ENCODE measurements around the gene NEURL4. TPM values are rescaled to one million over a fixed set of nuclear protein-coding genes. Genes with fewer than 3 reads are reported as not detected.

Gene NEURL4
- total and polyA plus RNA-seq, 2 donors (not counting 3 experiments of a cell fraction or from before 2014, with no cell fraction given), result 32.0 to 44.9 TPM

DNA sequence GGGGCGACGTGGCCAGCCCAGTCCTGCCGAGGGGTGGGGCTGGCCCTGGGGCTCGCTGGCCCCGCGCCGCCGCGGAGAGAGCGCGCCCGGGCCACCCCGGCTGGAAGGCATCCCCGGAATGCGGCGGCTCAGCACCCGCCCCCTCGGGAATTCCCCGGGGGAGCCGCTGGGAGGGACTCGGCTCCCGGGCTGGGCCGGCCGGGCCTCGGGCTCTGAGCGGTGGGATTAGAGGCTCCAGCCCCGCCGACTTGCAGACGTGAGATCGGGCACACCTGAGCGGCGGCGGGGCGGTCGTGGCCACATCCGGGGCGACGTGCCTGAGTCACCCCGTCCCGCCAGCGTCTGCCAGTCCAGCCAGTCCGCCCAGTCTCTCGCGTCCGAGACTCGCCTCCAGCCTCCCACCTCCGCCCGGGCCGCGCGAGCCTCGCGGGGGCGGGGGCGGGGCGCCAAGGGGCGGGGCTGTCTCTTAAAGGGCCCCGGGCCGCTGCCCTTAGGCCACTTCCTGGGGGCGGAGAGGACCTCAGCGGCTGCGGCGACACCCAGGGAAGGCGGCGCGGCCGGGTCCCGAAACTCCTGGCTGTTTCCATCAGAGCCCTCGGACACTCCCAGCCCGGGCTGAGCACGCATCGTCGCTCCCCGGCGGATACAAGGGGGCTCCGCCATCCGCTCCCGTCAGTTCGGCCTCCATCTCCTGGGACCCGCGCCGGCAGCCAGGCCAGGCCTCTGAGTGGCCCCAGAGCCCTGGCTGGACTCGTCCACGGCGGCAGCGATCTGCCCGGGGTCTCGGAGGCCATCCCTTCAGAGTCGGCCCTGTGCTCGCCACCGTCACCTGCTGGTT lies 22.7 kb upstream of the NEURL4 start, which contains the start of gene KCTD11:
KCTD11 (plus strand) TSS at position 498 of the 838 bp plus-strand sequence.
- Histone ChIP-seq H3K9me1 (replicated peaks; ENCODE audit: control insufficient read depth, extremely low read depth, insufficient read depth, low read length) (no peaks in the 10 kb centered on the region), H3K4me3 (replicated peaks in 1 of 3; ENCODE audit: insufficient read depth in 1 of 3, low read depth in 1 of 3, low read length in 3 of 3) (peak within 1 kb of the TSS; percentile 54 to 78 (median 70)), H3K4me2 (ENCODE audit: insufficient read depth, low read length) (peak within 1 kb of the TSS; percentile 80), H3K9ac (replicated peaks; ENCODE audit: extremely low read depth, insufficient read depth, low read length) (peak within 1 kb of the TSS; percentile 92), H3K27me3 (ENCODE audit: control insufficient read depth in 2 of 2, insufficient read depth in 2 of 2, low read length in 2 of 2) (no peaks in the 10 kb centered on the region), H3K36me3 (ENCODE audit: control insufficient read depth in 2 of 2, extremely low read depth in 1 of 2, insufficient read depth in 2 of 2, low read length in 2 of 2) (no peaks in the 10 kb centered on the region), H4K20me1 (replicated peaks; ENCODE audit: control insufficient read depth, extremely low read depth, insufficient read depth, low read length) (no peaks in the 10 kb centered on the region), H3K27ac (ENCODE audit: insufficient read depth, low read depth, low read length) (peak within 1 kb of the TSS; percentile 78), H2AFZ (ENCODE audit: low read depth, low read length) (peak within 1 kb of the TSS; percentile 95), H3K4me1 (ENCODE audit: control insufficient read depth, extremely low read depth, insufficient read depth, low read length) (peaks cover 17% of the 10 kb centered on the region), H3K79me2 (ENCODE audit: control insufficient read depth, insufficient read depth, low read length) (no peaks in the 10 kb centered on the region), H3K9me3 (replicated peaks; ENCODE audit: control insufficient read depth, insufficient read depth, low read length) (no peaks in the 10 kb centered on the region)
- ChIA-PET CTCF (interaction anchor here (1.5 to 2.3 kb wide), 3 partner anchors 10 to 237 kb away, joined by 4 to 5 read pairs (median 4); no protein-coding TSS in a partner anchor), POLR2A (interaction anchor here (0.5 to 2.3 kb wide), 3 partner anchors 22 to 132 kb away, joined by 3 to 5 read pairs (median 3); partner anchors contain the start of genes POLR2A and ZBTB4)
- peak; percentile 76 for DNase-seq (ENCODE audit: low read depth, low spot score)
- no TSS peak for BruUV-seq (replicated peaks)
- intact Hi-C loops (cut with micrococcal nuclease), result loop anchor here (1.0 to 5.0 kb wide), 2 partner anchors 83 to 335 kb away; partner anchors contain the start of genes TMEM102, TP53 and WRAP53
- TF ChIP-seq FOS (IDR thresholded peaks at IDR 0.05; ENCODE audit: borderline replicate concordance, insufficient read depth, low read length), result peak; percentile 35
- no peak for TF ChIP-seq EZH2 (IDR thresholded peaks at IDR 0.05; ENCODE audit: borderline replicate concordance, low read depth, low read length, severe bottlenecking)
- peak; percentile 73 for TF ChIP-seq POLR2AphosphoS5 (IDR thresholded peaks at IDR 0.05; ENCODE audit: insufficient read depth, low read depth, low read length)
- TF ChIP-seq, protein P1, sequence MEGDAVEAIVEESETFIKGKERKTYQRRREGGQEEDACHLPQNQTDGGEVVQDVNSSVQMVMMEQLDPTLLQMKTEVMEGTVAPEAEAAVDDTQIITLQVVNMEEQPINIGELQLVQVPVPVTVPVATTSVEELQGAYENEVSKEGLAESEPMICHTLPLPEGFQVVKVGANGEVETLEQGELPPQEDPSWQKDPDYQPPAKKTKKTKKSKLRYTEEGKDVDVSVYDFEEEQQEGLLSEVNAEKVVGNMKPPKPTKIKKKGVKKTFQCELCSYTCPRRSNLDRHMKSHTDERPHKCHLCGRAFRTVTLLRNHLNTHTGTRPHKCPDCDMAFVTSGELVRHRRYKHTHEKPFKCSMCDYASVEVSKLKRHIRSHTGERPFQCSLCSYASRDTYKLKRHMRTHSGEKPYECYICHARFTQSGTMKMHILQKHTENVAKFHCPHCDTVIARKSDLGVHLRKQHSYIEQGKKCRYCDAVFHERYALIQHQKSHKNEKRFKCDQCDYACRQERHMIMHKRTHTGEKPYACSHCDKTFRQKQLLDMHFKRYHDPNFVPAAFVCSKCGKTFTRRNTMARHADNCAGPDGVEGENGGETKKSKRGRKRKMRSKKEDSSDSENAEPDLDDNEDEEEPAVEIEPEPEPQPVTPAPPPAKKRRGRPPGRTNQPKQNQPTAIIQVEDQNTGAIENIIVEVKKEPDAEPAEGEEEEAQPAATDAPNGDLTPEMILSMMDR (IDR thresholded peaks at IDR 0.05; ENCODE audit: extremely low read depth in 1 of 2, insufficient read depth in 1 of 2, low read depth in 1 of 2, low read length in 2 of 2), result peak in 1 of 2 donors; percentile 69
- no peak for TF ChIP-seq JUN (IDR thresholded peaks at IDR 0.05; ENCODE audit: borderline replicate concordance, insufficient read depth, insufficient read length, low read depth)
- peak; percentile 57 for TF ChIP-seq POLR2A (IDR thresholded peaks at IDR 0.05; ENCODE audit: low read depth, low read length)
- dilution Hi-C loops (cut with MboI; ENCODE audit: extremely low pct_ligation_motif_present, low sequenced_read_pairs), result no loop called here
- FAIRE-seq, result peak; percentile 66

All from endothelial cell of umbilical vein (primary cell).